ENCODE data around the gene KRT8. TPM values are rescaled to one million over a fixed set of nuclear protein-coding genes. Genes with fewer than 3 reads are reported as not detected.

The KRT8 gene
- total and polyA plus RNA-seq, 2 of the 13 experiments (the other 11 are each of a cell fraction or from before 2014, with no cell fraction given): 498 to 718 TPM

GRCh38 chr12:52952076-52952801 lies 47.4 kb upstream of the KRT8 start (continued):
- TF ChIP-seq POLR2AphosphoS5 (IDR thresholded peaks at IDR 0.05; ENCODE audit: low read depth, low read length) (no peak), STAG1 (CRISPR knock-in tag; IDR thresholded peaks at IDR 0.05) (0 out of 2 replicates have a peak, but pooled peaks have one; percentile 7), ZNF138 (CRISPR knock-in tag; IDR thresholded peaks at IDR 0.05; ENCODE audit: low read depth) (no peak), ZNF878 (CRISPR knock-in tag; IDR thresholded peaks at IDR 0.05) (no peak), KDM2A (CRISPR knock-in tag; IDR thresholded peaks at IDR 0.05; ENCODE audit: borderline replicate concordance, low read depth) (no peak), HOMEZ (CRISPR knock-in tag; IDR thresholded peaks at IDR 0.05; ENCODE audit: low read depth) (no peak), TMF1 (CRISPR knock-in tag; IDR thresholded peaks at IDR 0.05; ENCODE audit: low read depth) (no peak), ONECUT2 (CRISPR knock-in tag; IDR thresholded peaks at IDR 0.05) (no peak), ZNF333 (CRISPR knock-in tag; IDR thresholded peaks at IDR 0.05; ENCODE audit: borderline replicate concordance) (no peak), IRF2 (CRISPR knock-in tag; IDR thresholded peaks at IDR 0.05) (no peak), SOX6 (IDR thresholded peaks at IDR 0.05) (no peak), SOX6 (CRISPR knock-in tag; IDR thresholded peaks at IDR 0.05) (no peak), ETV6 (CRISPR knock-in tag; conservative IDR thresholded peaks at IDR 0.05) (no peak), BATF2 (CRISPR knock-in tag; IDR thresholded peaks at IDR 0.05) (no peak), ATF1 (CRISPR knock-in tag; IDR thresholded peaks at IDR 0.05) (no peak), NONO (IDR thresholded peaks at IDR 0.05) (no peak), NONO (CRISPR knock-in tag; conservative IDR thresholded peaks at IDR 0.05) (no peak), CAMTA2 (CRISPR knock-in tag; IDR thresholded peaks at IDR 0.05; ENCODE audit: borderline replicate concordance) (no peak), ZFP1 (CRISPR knock-in tag; IDR thresholded peaks at IDR 0.05) (no peak), CERS6 (CRISPR knock-in tag; IDR thresholded peaks at IDR 0.05) (no peak)
- TF ChIP-seq, protein P1, sequence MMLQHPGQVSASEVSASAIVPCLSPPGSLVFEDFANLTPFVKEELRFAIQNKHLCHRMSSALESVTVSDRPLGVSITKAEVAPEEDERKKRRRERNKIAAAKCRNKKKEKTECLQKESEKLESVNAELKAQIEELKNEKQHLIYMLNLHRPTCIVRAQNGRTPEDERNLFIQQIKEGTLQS (CRISPR knock-in tag; IDR thresholded peaks at IDR 0.05): no peak
